HL-60 (cell line): ENCODE data around the gene APLNR.
"Not testable (repeated sequence)": the region's sequence is repeated elsewhere in the genome, so short reads cannot be mapped to it uniquely, and the experiment has no call there.

Experiments
- POLR2AphosphoS5 ChIP-seq: IDR thresholded peaks from 2 replicates; pipeline ENCODE4 v1.6.1; 2012; ENCODE audit warnings: low read depth
- TF ChIP-seq, protein P1 (sequence below): IDR thresholded peaks from one replicate; pipeline ENCODE4 v1.5.1; 2011; ENCODE audit warnings: low read length, control low read depth, inconsistent platforms; ENCODE audit not compliant: insufficient read depth
- TF ChIP-seq, protein P2 (sequence below): IDR thresholded peaks from 2 replicates; pipeline ENCODE4 v1.6.1; 2012; ENCODE audit warnings: low read depth; ENCODE audit not compliant: insufficient replicate concordance

DNA sequence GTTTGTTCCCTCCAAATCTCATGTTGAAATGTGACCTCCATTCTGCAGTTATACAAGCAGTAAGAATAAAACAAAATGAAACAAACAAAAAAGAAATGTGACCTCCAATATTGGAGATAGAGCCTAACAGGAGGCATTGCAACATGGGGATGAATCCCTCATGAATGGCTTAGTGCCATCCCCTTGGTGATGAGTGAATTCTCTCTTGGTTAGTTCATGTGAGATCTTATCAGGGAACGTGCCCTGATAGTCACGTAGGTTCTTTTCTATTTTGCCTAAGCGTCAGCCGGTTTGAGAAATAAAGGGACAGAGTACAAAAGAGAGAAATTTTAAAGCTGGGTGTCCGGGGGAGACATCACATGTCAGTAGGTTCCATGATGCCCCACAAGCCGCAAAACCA, 44.5 kb upstream of the APLNR start:
- TF ChIP-seq, protein P1, sequence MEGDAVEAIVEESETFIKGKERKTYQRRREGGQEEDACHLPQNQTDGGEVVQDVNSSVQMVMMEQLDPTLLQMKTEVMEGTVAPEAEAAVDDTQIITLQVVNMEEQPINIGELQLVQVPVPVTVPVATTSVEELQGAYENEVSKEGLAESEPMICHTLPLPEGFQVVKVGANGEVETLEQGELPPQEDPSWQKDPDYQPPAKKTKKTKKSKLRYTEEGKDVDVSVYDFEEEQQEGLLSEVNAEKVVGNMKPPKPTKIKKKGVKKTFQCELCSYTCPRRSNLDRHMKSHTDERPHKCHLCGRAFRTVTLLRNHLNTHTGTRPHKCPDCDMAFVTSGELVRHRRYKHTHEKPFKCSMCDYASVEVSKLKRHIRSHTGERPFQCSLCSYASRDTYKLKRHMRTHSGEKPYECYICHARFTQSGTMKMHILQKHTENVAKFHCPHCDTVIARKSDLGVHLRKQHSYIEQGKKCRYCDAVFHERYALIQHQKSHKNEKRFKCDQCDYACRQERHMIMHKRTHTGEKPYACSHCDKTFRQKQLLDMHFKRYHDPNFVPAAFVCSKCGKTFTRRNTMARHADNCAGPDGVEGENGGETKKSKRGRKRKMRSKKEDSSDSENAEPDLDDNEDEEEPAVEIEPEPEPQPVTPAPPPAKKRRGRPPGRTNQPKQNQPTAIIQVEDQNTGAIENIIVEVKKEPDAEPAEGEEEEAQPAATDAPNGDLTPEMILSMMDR = not testable (repeated sequence)
- not testable (repeated sequence) for TF ChIP-seq POLR2AphosphoS5
- TF ChIP-seq, protein P2, sequence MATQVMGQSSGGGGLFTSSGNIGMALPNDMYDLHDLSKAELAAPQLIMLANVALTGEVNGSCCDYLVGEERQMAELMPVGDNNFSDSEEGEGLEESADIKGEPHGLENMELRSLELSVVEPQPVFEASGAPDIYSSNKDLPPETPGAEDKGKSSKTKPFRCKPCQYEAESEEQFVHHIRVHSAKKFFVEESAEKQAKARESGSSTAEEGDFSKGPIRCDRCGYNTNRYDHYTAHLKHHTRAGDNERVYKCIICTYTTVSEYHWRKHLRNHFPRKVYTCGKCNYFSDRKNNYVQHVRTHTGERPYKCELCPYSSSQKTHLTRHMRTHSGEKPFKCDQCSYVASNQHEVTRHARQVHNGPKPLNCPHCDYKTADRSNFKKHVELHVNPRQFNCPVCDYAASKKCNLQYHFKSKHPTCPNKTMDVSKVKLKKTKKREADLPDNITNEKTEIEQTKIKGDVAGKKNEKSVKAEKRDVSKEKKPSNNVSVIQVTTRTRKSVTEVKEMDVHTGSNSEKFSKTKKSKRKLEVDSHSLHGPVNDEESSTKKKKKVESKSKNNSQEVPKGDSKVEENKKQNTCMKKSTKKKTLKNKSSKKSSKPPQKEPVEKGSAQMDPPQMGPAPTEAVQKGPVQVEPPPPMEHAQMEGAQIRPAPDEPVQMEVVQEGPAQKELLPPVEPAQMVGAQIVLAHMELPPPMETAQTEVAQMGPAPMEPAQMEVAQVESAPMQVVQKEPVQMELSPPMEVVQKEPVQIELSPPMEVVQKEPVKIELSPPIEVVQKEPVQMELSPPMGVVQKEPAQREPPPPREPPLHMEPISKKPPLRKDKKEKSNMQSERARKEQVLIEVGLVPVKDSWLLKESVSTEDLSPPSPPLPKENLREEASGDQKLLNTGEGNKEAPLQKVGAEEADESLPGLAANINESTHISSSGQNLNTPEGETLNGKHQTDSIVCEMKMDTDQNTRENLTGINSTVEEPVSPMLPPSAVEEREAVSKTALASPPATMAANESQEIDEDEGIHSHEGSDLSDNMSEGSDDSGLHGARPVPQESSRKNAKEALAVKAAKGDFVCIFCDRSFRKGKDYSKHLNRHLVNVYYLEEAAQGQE = not testable (repeated sequence)
